GM03348 (cell line): ENCODE measurements around the gene TMSB4X.
"Not testable (repeated sequence)": the region's sequence is repeated elsewhere in the genome, so short reads cannot be mapped to it uniquely, and the experiment has no call there.

Source experiments
- DNase-seq: peaks from one replicate; pipeline ENCODE4 v3.0.0; 2012; ENCODE audit warnings: low spot score

Gene TMSB4X

DNA sequence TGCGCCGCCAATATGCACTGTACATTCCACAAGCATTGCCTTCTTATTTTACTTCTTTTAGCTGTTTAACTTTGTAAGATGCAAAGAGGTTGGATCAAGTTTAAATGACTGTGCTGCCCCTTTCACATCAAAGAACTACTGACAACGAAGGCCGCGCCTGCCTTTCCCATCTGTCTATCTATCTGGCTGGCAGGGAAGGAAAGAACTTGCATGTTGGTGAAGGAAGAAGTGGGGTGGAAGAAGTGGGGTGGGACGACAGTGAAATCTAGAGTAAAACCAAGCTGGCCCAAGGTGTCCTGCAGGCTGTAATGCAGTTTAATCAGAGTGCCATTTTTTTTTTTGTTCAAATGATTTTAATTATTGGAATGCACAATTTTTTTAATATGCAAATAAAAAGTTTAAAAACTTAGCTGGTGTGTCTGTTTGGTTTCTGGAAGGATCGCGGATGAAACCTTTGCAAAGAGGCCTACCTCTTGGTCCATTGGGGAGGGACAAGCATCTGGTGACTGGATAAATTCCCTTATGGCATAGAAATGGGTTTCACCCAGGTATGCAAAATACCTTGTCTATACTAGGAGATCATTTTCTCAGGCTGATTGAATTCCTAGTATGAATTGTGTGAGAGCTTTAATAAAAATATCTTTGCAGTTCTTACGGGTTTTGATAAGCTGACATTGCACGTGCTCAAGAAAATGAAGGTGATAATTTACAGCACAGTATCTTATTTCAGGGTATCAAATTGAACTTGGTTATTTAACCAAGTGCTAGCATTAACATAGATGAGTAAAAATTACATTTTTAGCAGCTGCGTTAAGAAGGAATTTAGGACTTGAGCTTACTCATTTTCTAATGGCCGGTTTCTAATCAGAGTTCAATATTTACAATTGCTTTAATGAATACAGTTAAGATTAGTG is 2.2 kb downstream of the TMSB4X start:
- DNase-seq: not testable (repeated sequence)

DNA sequence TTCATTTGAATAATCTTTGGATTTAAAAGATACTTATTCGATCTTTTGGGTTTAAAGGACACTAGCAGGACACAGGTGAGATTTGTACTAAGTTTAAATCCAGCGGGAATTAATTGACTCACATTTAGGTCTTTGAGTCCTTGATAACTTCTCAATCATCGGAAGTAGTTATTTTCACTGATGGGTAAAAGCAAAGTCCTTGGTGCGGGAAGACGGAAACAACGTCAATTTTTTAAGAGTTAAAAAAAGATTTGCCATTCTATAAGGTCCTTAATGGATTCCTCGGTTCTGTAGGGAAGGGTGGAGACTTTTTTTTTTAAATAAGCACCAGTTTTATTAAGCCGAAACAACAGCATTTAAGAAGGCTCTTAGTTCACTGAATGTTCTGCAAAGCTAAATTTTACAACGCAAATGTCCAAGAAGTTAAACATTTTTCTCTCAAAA is 2.9 kb downstream of the TMSB4X start:
- DNase-seq: no peak

DNA sequence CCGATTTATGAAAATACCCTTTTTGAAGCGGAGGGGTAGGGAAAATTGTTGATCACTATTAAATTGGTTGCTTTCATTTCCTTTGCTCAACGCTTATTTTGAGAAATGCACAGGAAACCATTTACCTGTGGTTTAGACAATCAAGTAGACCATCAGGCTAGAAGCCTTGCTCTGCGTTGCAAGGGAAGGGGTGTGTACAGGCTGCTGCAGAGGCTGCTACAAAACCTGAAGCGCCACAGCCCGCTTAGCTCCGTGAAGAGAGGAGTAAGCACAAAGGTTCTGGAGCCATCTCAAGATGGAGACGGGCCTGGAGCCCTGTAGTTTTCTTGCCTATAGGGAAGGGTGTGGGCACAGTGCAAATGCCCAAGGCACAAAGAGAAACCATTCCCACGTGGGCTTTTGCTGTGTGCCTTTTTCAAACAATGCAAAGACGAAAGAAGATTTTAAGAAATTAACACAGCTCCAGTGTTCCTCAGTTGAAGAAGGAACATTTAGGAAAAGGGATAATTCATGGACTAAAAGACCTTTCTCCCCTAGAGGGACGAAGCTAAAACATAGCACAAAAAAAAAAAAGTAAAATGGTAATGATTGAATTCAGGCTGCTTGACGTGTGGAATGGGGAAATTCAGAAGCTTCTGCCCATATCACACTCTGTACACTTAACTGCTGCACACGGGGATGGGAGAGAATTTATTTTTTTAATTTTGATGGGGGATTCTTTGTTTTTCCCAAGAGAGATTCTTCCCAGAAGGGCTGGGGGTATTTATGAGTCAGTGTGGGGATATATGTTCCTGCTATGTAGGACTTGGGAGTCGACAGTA is 3.5 kb downstream of the TMSB4X start:
- DNase-seq: peak; percentile 29

DNA sequence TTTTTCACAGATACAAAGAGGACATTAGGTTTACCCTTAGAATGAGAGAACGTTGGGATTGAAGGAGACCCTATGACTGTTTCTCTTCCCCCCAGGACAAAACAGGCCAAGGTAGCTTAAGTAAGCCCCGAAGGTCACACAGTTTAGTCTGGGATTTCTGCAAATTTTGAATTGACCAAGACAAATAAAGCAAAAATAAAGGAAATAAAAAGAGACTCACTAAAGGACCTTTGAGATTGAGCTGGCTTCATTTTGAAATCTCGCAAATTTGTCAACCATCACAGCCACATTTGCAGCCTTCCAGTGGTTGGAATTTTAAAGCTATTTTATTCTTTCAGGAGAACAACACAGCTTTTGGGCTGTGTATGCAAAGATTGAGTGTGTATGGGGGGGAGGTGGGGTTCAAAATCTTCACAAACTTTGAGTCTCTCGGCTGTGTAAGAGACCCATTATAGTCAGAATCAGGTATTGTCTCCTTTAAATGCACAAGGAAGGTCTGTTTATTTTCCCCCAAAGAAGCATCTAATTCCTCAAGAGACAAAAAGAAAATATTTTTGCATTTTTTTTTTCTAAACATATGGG is 4.2 kb downstream of the TMSB4X start:
- no peak for DNase-seq

DNA sequence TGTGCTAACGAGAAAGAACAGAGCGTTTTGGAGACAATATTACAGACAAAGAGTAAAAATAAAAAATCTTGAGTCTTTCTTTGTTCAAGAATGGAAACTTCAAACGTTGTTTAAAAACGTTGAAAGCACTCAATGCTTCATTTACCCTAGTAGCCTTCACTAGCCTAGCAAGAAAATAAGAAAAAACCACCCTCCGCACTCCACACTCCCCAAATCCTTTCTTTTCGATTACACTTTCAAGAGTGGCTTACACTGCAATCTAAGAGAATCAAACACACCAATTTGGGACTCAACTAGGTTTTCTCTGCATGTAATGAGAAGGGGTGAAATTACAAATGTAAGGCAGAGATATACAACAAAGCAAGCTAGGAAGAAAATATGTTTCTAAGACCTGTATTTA is 4.7 kb downstream of the TMSB4X start:
- no peak for DNase-seq

DNA sequence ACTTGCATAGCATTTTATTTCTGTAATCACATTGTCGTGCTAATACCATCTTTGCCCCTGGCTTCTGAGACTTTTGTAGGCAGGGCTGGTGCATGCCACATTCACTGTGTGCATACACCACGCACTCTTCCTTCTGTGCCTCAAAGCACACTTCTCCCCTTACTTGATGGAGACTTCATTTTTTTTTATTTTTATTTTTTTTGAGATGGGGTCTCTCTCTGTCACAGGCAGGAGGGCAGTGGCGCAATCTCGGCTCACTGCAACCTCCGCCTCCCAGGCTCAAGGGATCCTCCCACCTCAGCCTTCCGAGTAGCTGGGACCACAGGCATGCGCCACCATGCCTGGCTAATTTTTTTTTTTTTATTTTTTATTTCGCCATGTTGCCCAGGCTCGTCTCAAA is 5.1 kb downstream of the TMSB4X start:
- not testable (repeated sequence) for DNase-seq

DNA sequence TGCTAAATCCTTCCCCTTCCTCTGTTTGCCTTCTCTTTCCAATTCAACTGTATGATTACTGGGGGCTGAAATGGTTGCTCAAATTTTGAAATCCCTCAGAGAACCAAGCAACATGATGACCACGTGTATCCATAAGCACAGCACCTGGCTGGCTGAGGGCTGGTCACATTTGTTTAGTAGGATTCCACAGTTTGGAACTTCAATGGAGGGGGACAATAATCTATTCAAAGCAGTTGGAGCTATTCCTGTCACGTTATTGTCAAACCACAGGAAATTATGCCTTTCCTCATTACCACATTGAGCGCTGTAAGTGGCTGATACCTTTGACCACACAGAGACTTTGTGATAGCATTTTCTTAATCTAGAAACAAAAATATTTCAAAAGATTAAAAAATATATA is 7.0 kb downstream of the TMSB4X start:
- no peak for DNase-seq

DNA sequence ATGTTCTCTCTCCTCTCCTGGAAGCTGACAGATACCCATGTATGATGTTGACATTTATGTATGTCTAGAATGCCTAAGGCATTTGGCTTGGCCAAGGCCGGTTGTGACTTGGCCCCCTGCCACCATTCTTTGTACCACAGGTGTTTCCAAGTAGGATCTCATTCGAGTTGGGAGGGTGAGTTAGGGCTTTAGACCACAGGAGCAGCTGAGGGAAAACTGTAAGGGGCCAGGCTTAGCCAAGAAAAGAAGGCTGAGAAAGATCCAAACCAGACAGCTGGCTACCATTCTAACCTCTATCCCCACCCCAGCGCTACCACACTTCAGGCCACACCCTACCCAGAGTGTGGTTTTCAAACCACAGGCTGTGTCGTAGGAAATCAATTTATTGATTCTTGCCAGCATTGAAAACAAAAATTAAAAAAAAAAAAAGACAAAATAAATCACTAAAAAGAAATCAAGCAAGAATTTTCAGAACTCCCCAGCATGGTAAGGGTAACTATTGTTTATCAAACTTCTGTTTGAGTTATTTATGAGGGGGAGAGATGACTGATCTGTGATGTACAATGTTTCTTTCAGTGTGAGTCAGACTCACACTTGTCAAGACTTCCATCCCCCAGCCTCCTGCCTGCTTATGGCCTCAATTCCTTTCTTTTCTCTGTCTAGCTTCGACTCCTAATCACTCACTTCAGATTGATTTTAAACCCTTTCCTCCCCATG is 9.9 kb downstream of the TMSB4X start:
- peak; percentile 52 for DNase-seq

DNA sequence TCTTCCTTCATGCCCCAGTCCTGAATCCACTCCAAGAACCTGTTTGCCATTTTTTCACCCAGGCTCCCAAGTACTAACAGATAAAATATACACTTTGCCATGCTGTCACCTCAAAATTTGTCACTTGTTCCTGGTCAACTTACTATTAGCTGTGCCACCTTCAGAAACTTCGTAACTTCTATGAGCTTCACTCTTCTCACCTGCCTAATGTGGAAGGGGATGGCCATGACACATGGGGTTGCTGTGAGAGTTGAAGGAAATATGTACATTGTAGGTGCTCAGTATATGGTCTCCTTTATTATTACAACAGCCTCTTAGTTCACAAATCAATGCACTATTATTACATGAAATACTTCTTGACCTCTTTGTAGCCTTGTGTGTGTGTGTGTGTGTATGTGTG is 10.4 kb downstream of the TMSB4X start:
- no peak for DNase-seq

DNA sequence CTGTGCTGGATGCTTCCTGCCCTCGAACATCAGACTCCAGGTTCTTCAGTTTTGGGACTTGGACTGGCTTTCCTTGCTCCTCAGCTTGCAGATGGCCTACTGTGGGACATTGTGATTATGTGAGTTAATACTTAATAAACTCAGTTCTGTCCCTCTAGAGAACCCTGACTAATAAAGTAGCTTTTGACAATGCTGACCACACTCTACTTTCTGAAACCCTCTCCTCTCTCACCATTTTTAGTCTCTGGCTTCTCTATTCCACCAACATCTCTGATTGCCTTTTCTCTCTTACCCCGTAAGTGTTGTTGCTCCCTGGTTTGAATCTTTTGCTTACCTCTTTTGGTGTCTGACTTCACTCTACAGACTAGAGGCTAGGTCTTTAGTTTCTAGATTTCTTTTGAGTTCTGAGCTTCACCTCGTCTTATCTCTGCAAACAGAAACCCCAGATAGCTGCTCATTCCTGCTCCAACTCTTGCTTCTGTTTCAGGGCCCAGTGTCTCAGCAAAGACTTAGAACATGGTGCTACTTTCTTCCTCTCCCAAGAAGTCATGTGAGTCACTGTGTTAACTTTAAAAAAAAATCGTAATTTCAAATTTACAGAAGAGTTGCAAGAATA is 11.4 kb downstream of the TMSB4X start:
- DNase-seq: no peak

DNA sequence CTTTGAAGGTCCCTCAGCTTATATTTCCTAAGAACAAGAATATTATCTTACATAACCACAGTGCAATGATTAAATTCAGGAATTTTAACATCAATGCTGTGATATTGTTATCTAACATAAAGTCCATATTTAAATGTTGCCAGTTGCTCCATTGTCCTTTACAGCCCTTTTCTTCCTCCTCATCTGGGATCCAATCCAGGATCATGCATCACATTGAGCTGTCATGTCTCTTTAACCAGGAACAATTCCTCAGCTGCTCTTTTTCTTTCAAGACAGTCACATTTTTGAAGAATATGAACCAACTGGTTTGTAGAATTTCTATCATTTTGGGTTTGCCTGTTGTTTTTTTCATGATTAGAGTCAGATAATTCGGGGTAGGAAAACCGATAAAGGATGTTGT is 12.0 kb downstream of the TMSB4X start:
- no peak for DNase-seq

DNA sequence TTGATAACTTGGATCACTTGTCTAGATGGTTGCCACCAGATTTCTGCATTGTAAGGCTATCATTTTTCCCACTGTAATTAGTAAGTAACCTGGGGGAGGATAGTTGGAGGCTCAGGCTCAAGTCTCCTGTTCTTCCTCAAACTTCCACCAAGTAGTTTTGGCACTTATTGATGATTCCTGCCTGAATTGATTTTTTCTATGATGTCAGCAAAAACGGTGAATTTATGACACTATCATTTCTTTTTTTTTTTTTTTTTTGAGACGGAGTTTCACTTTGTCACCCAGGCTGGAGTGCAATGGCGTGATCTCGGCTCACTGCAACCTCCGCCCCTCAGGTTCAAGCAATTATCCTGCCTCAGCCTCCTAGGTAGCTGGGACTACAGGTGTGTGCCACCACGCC is 12.4 kb downstream of the TMSB4X start:
- DNase-seq: no peak

DNA sequence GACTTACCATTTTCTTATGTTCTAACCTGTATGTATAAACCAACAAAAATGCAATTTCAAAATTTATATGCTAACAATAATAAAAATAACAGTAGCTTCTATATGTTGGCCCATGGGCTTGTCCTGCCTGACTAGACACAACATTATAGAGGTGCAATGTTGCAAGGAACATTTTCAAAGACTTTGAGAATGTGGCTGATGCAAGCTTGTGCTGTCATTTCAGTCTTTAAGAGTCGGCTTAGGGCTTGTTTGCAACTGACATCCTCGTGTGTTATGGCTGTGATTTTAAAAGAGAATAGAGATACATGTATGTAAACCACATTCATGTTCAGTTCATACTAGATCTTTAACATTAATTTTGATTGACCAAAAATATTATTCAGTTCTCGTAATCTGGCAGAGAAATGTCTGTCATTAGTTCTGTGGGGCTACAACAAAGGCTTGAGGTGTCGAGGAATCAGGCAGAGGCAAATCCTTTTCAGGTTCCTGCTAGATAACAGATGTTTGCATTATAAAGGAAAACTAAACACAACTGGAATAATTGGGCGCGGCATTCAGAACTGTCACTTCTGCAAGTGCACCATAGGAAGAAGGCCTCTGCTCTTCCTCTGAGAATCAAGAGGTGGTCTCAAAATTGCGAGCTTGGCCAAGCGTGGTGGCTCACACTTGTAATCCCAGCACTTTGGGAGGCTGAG is 13.1 kb downstream of the TMSB4X start:
- no peak for DNase-seq

DNA sequence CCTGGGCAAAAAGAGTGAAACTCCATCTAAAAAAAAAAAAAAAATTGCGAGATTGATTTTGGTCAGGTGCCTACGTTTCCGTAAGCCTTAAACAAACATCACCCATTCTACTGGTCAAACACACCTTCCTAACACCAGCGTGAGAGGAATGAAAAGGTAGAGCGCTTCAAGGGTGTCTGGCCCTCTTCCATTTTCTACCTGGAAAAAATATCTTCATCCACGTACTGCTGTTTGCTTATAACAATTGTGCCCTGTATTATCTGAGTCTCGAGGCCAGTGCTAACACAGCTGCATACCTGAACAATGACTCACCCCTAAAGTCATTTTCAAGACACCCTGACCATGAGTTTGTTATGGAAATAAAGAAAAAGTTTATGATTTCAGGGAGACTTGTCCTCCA is 13.9 kb downstream of the TMSB4X start:
- peak; percentile 41 for DNase-seq

DNA sequence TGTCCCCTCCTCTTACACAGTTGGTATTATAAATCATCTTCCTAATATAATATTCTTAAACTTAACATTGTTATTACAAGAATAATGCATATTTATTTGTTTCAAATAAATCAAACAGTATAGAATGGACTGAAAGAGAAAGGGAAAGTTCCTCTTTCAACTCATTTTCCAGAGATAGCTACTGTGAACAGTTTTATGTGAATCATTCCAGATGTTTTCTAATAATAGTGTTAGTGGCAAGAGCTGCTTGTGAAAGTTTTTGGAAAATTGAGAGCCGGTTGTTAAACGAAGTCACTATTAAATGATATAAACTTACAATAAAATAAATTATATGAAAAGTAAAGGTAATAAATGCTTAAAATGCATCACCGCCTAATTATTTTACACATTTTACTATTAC is 14.6 kb downstream of the TMSB4X start:
- DNase-seq: no peak

DNA sequence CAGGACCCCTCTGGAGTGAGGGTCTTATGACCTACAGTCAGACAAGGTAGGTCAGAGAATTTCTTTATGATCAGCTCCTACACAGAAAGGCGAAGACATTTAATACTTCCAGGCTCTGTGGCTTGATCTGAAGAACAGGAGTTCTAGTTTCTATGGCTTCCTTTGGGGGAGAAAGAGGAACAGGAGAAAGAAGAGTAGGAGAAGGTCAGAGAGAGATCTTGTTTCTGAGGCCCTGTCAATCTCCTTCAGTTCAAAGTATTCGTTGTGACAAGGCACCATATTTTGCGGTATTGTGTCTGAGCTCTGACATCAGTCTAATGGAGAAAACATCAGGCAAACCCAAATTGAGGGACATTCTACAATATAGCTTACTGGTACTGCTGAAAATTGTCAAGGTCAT is 16.7 kb downstream of the TMSB4X start:
- DNase-seq: no peak

DNA sequence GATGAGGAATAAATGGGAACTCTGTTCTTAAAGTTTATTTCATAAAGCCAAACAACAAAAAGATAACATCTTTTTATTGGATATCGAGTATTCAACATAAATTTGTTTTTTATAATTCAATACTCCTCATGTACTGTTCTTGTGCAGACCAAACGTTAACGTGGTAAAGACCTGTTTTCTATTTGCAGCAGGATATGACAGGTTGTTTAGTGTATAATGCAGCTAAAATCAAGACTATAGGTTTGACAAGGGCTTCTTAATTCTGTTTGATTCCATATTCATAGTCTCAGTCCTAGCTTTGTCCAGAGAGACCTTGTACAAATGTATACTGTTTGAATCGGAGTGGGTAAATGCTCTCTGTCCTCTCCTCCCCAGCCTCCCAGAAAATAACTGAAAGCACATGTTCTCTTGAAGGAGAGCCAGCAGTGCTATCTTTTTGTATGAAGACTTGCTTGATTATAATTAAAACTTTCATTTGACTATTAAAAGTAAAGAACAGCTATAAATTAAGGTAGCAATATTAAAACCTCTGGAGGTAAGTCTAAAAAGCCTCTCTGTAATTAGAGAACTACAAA is 17.7 kb downstream of the TMSB4X start:
- no peak for DNase-seq

DNA sequence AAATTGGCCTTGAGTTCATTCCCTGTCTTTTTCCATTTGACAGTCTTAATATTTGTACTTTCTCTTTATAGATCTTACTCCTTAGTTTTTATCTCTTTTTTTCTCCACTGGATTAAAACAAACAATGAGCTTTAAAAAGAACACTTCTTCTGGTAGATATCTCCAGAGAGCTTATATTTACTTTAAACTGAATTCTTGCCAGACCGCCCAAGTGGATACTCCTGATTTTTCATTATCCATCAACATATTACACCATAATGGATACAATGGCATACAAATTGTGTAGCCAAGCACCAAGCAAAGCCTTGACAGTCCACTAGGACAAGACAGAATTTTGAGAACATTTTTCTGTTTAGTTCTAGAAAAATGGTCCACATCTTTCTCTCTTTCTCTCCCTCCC is 18.9 kb downstream of the TMSB4X start:
- DNase-seq: no peak

DNA sequence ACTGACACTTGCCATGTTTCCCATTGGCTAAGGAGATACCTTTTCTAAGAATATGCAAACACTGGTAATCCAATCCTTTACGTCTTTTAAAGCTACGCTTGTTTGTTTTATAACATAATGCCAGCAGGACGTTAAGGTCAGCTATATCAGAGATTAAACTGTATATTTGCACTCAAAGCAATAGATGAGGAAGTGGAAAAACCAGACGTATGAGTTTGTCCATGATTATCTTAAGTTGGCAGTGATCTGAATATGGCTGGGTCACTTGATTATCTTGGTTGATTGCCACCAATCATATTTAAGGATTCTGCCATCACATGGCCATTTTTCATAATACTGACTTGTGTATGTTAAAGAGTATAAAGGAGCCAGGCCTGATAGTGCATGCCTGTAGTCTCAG is 19.4 kb downstream of the TMSB4X start:
- no peak for DNase-seq

DNA sequence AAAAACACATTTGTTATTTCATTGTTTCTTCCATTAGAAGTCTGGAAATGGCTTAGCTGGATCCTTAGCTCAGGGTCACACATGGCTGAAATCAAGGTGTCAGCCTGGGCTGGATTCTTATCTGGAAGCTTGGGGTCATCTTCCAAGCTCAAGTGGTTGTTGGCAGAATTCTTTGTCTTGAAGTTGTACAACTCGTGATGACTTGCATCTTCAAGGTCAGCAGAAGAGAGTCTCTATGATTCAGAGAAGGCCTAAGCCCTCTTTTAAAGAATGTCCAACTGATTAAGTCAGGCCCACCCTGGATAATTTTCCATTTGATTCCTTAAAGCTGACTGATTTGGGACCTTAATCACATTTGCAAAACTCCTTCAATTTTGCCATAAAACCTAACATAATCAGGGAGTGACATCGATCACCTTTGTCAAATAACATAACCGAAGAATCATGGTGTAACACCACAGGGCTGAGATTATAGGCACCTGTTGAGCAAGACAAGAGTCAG is 22.1 kb downstream of the TMSB4X start:
- DNase-seq: no peak
